H9 (cell line): ENCODE measurements around the gene CD151. TPM values are rescaled to one million over a fixed set of nuclear protein-coding genes. Genes with fewer than 3 reads are reported as not detected.

Source experiments
- DNase-seq: peaks from one replicate; pipeline ENCODE4 v3.0.0-alpha.2; 2017
- H2AFZ ChIP-seq: one replicate; pipeline ENCODE4 v1.6.1; 2013; ENCODE audit warnings: mild to moderate bottlenecking, low read length, control low read depth, moderate library complexity
- H2AK5ac ChIP-seq: 2 replicates; pipeline ENCODE4 v1.6.1; 2013; ENCODE audit warnings: low read length, control low read depth, mixed read lengths; ENCODE audit not compliant: insufficient read length
- H2BK120ac ChIP-seq: one replicate; pipeline ENCODE4 v1.6.1; 2013; ENCODE audit warnings: low read depth, mild to moderate bottlenecking, low read length, control low read depth, inconsistent platforms; ENCODE audit not compliant: poor library complexity, severe bottlenecking
- H2BK12ac ChIP-seq: 2 replicates; pipeline ENCODE4 v1.6.1; 2013; ENCODE audit warnings: low read length, control low read depth, mixed read lengths, low read depth; ENCODE audit not compliant: insufficient read length
- H2BK15ac ChIP-seq: 2 replicates; pipeline ENCODE4 v1.6.1; 2013; ENCODE audit warnings: low read depth, low read length, control low read depth
- H2BK20ac ChIP-seq: one replicate; pipeline ENCODE4 v1.6.1; 2013; ENCODE audit warnings: low read depth, mild to moderate bottlenecking, low read length, control low read depth, inconsistent platforms; ENCODE audit not compliant: poor library complexity, severe bottlenecking
- H2BK5ac ChIP-seq: 2 replicates; pipeline ENCODE4 v1.6.1; 2013; ENCODE audit warnings: low read length, control low read depth, mixed read lengths; ENCODE audit not compliant: insufficient read length
- H3K14ac ChIP-seq: 2 replicates; pipeline ENCODE4 v1.6.1; 2013; ENCODE audit warnings: low read length, control low read depth; ENCODE audit not compliant: insufficient read depth
- H3K18ac ChIP-seq: 2 replicates; pipeline ENCODE4 v1.6.1; 2013; ENCODE audit warnings: low read depth, mild to moderate bottlenecking, mixed read lengths, low read length, control low read depth; ENCODE audit not compliant: insufficient read length
- H3K23ac ChIP-seq: 2 replicates; pipeline ENCODE4 v1.6.1; 2013; ENCODE audit warnings: low read length, control low read depth, mixed read lengths, low read depth; ENCODE audit not compliant: insufficient read length
- H3K23me2 ChIP-seq: 2 replicates; pipeline ENCODE4 v1.6.1; 2013; ENCODE audit warnings: low read depth, mild to moderate bottlenecking, mixed read lengths, low read length, control low read depth; ENCODE audit not compliant: insufficient read length, poor library complexity, severe bottlenecking
- H3K27ac ChIP-seq: 2 replicates; pipeline ENCODE4 v1.5.1; 2013; ENCODE audit warnings: low read length, control low read depth, mixed read lengths, low read depth; ENCODE audit not compliant: insufficient read length
- H3K27me3 ChIP-seq: 2 replicates; pipeline ENCODE4 v1.6.1; 2013; ENCODE audit warnings: low read length, control low read depth, inconsistent platforms; ENCODE audit not compliant: insufficient read depth
- H3K4ac ChIP-seq: 2 replicates; pipeline ENCODE4 v1.6.1; 2013; ENCODE audit warnings: low read depth, mild to moderate bottlenecking, control low read depth, inconsistent platforms, low read length, moderate library complexity
- H3K4me1 ChIP-seq: 2 replicates; pipeline ENCODE4 v1.6.1; 2013; ENCODE audit warnings: low read length, control low read depth, inconsistent platforms; ENCODE audit not compliant: insufficient read depth
- H3K4me2 ChIP-seq: 2 replicates; pipeline ENCODE4 v1.6.1; 2013; ENCODE audit warnings: low read length, control low read depth, mixed read lengths; ENCODE audit not compliant: insufficient read length, insufficient read depth
- H3K56ac ChIP-seq: 2 replicates; pipeline ENCODE4 v1.6.1; 2013; ENCODE audit warnings: low read depth, mild to moderate bottlenecking, mixed read lengths, low read length, control low read depth; ENCODE audit not compliant: insufficient read length
- H3K79me1 ChIP-seq: 2 replicates; pipeline ENCODE4 v1.6.1; 2013; ENCODE audit warnings: low read depth, mild to moderate bottlenecking, moderate library complexity, low read length, control low read depth, inconsistent platforms; ENCODE audit not compliant: insufficient read depth, poor library complexity, severe bottlenecking
- H3K79me2 ChIP-seq: 2 replicates; pipeline ENCODE4 v1.6.1; 2013; ENCODE audit warnings: low read length, control low read depth, inconsistent platforms; ENCODE audit not compliant: insufficient read depth
- H3K9ac ChIP-seq: 2 replicates; pipeline ENCODE4 v1.6.1; 2013; ENCODE audit warnings: low read length, control low read depth, mixed read lengths; ENCODE audit not compliant: insufficient read length; ENCODE audit errors: extremely low read depth
- H3K9me3 ChIP-seq: one replicate; pipeline ENCODE4 v1.6.1; 2013; ENCODE audit warnings: low read depth, low read length, inconsistent platforms; ENCODE audit not compliant: control insufficient read depth
- H3T11ph ChIP-seq: one replicate; pipeline ENCODE4 v1.6.1; 2013; ENCODE audit warnings: mild to moderate bottlenecking, low read length, control low read depth, inconsistent platforms
- H4K20me1 ChIP-seq: one replicate; pipeline ENCODE4 v1.6.1; 2013; ENCODE audit not compliant: control insufficient read depth, insufficient read length, insufficient read depth
- H4K5ac ChIP-seq: 2 replicates; pipeline ENCODE4 v1.6.1; 2013; ENCODE audit warnings: low read depth, mild to moderate bottlenecking, mixed read lengths, low read length, control low read depth; ENCODE audit not compliant: insufficient read length
- H4K8ac ChIP-seq: replicated peaks from 2 replicates; pipeline ENCODE4 v1.6.1; 2013; ENCODE audit warnings: low read length, control low read depth, mixed read lengths, low read depth; ENCODE audit not compliant: insufficient read length
- H4K91ac ChIP-seq: 2 replicates; pipeline ENCODE4 v1.6.1; 2013; ENCODE audit warnings: low read depth, mild to moderate bottlenecking, moderate library complexity, mixed read lengths, low read length, control low read depth; ENCODE audit not compliant: insufficient read length
- H3K27ac Mint-ChIP-seq, 3 experiments: 2 replicates in 2 of 3; 3 replicates in 1 of 3; pipeline ENCODE4 v1.8.0; 2020 to 2021; ENCODE audit warnings: mixed read lengths in 3 of 3, mild to moderate bottlenecking in 1 of 3, moderate library complexity in 1 of 3
- H3K27me3 Mint-ChIP-seq: 2 replicates; pipeline ENCODE4 v1.8.0; 2021; ENCODE audit warnings: low read depth, mild to moderate bottlenecking, moderate library complexity, mixed read lengths
- H3K36me3 Mint-ChIP-seq, 3 experiments: 2 replicates in 2 of 3; 3 replicates in 1 of 3; pipeline ENCODE4 v1.8.0; 2020 to 2021; ENCODE audit warnings: low read depth in 3 of 3, mixed read lengths in 3 of 3; ENCODE audit not compliant: insufficient read depth in 1 of 3
- H3K4me1 Mint-ChIP-seq, 2 experiments: 2 replicates each; pipeline ENCODE4 v1.8.0; 2020; ENCODE audit warnings: mixed read lengths in 2 of 2
- H3K4me3 Mint-ChIP-seq, 2 experiments: 2 replicates in 1 of 2; 3 replicates in 1 of 2; pipeline ENCODE4 v1.8.0; 2020 to 2021; ENCODE audit warnings: mild to moderate bottlenecking in 2 of 2, mixed read lengths in 2 of 2, moderate library complexity in 1 of 2
- H3K9me3 Mint-ChIP-seq, 2 experiments: 2 replicates in 1 of 2; 3 replicates in 1 of 2; pipeline ENCODE4 v1.8.0; 2020; ENCODE audit warnings: mild to moderate bottlenecking in 2 of 2, mixed read lengths in 2 of 2, moderate library complexity in 1 of 2
- WGBS: extraction: QIAGEN DNeasy Blood & Tissue Kit; methylation state at CpG from one replicate; pipeline ENCODE4 v1.1.7; 2013; ENCODE audit warnings: missing lambda C conversion rate, low lambda C conversion rate, mixed read lengths; ENCODE audit not compliant: insufficient read length; ENCODE audit errors: extremely low coverage; 5-methylcytosine and 5-hydroxymethylcytosine counted together
- total RNA-seq: library from RNA; stranded (reverse); gene quantifications from 2 replicates; pipeline ENCODE4 v1.2.1, GENCODE V29; 2021
- TF ChIP-seq, protein P1 (sequence below): fragments of 200-600 bp; sonication (generic); conservative IDR thresholded peaks from 3 replicates; pipeline ENCODE4 v1.8.0; 2021; ENCODE audit warnings: antibody characterized with exemption, mild to moderate bottlenecking

The CD151 gene
- total RNA-seq, 1 experiment from 2014 or later = 138 TPM

DNA sequence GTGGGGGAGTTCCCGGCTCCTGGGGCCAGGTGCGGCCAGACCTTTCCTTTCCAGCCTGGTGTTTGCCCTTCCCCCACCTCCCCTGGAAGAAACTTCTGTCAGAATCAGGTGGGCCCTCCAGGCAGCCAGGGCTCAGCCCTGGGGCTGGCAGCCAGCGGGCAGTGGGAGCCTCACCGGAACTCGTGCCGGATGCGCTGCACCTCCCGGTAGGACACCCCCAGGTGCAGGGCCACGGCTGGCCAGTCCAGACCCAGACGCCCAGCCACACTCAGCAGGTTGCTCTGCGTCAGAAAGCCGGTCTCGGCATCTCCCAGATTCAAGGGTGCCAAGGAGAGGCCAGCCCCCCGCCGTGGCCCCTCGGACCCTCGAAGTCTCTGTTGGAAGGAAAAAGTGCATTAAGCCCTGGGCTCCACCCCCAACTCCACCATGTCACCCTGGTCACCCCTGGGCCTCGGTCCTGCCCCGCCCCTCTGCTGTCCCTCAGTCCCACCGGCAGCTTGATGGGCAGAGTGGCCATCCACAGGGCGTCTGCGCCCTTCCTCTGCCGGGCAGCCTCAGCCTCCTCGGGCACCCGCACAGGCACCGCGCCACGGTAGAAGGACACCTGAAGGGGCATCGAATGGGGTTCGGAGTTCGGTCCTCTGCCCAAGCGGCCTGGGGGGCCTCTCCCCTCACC lies 33.0 kb upstream of the CD151 start:
- Histone ChIP-seq H3K4me1 (no peaks in the 10 kb centered on the region; the same call in 1 of the 2 replicates), H4K91ac (no peak overlapping the region), H3K27ac (no peak overlapping the region), H4K8ac (no peak overlapping the region), H3K4me2 (no peak overlapping the region), H3K9ac (no peak overlapping the region), H2AK5ac (no peak overlapping the region), H2AFZ (no peak overlapping the region), H2BK20ac (no peak overlapping the region), H3K79me2 (no peaks in the 10 kb centered on the region), H2BK15ac (no peak overlapping the region), H2BK12ac (no peak overlapping the region), H3K79me1 (no peaks in the 10 kb centered on the region), H2BK5ac (no peak overlapping the region), H3K27me3 (no peaks in the 10 kb centered on the region), H3K14ac (no peak overlapping the region), H3K9me3 (no peaks in the 10 kb centered on the region), H3T11ph (no peak overlapping the region), H3K23me2 (peaks cover 11% of the 10 kb centered on the region), H4K20me1 (peaks cover 2% of the 10 kb centered on the region), H3K18ac (no peak overlapping the region), H3K56ac (no peak overlapping the region), H3K4ac (no peak overlapping the region), H4K5ac (no peak overlapping the region), H2BK120ac (no peak overlapping the region), H3K23ac (no peak overlapping the region)
- Mint-ChIP-seq H3K36me3 (peaks cover 0 to 9% (median 8%) of the 10 kb centered on the region in 3 experiments; a peak in 4 of 7 replicates), H3K4me1 (peaks cover 14 to 27% of the 10 kb centered on the region in 2 experiments), H3K27me3 (no peaks in the 10 kb centered on the region), H3K27ac (no peak overlapping the region), H3K4me3 (no peak overlapping the region; a peak in 1 of 5 replicates), H3K9me3 (no peaks in the 10 kb centered on the region)
- TF ChIP-seq, protein P1, sequence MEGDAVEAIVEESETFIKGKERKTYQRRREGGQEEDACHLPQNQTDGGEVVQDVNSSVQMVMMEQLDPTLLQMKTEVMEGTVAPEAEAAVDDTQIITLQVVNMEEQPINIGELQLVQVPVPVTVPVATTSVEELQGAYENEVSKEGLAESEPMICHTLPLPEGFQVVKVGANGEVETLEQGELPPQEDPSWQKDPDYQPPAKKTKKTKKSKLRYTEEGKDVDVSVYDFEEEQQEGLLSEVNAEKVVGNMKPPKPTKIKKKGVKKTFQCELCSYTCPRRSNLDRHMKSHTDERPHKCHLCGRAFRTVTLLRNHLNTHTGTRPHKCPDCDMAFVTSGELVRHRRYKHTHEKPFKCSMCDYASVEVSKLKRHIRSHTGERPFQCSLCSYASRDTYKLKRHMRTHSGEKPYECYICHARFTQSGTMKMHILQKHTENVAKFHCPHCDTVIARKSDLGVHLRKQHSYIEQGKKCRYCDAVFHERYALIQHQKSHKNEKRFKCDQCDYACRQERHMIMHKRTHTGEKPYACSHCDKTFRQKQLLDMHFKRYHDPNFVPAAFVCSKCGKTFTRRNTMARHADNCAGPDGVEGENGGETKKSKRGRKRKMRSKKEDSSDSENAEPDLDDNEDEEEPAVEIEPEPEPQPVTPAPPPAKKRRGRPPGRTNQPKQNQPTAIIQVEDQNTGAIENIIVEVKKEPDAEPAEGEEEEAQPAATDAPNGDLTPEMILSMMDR = no peak
- DNase-seq = no peak
- no CpG with 5 or more reads among the region's 32 CpGs for WGBS
